ENCODE results near the gene RHOBTB1. TPM values are rescaled to one million over a fixed set of nuclear protein-coding genes. Genes with fewer than 3 reads are reported as not detected.
"Not testable (repeated sequence)": the region's sequence is repeated elsewhere in the genome, so short reads cannot be mapped to it uniquely, and the experiment has no call there.

The RHOBTB1 gene
- total RNA-seq, 1 donor from 2014 or later = 0.24 TPM

DNA sequence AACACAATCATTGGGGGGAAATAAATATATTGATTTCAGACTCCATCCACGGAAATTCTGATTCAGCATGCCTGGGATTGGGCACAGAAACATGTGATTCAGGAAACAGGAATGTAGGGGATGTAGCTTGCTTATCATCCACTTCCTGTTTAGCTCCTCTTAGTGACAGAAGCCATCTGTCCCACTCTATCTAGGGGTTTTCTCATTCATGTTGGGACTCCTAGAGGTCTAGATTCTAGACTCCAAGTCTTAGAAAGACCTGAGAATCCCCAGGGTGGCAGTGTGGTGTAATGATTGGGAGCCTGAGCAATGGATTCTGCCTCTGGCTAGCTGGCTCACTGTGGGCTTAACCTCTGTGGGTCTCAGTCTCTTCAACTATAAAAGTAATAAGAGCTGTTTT, 97.8 kb downstream of the RHOBTB1 start:
- CTCF ChIA-PET = no interaction called here
- Mint-ChIP-seq H3K4me1 (no peaks in the 10 kb centered on the region), H3K27ac (no peak overlapping the region), H3K4me3 (no peak overlapping the region), H3K27me3 (no peaks in the 10 kb centered on the region), H3K9me3 (no peaks in the 10 kb centered on the region), H3K36me3 (ENCODE audit: low read depth) (no peaks in the 10 kb centered on the region)
- DNase-seq (no peak), ATAC-seq (ENCODE audit: low read depth) (no peak)
- POLR2A ChIA-PET = no interaction called here
- TF ChIP-seq, protein P1, sequence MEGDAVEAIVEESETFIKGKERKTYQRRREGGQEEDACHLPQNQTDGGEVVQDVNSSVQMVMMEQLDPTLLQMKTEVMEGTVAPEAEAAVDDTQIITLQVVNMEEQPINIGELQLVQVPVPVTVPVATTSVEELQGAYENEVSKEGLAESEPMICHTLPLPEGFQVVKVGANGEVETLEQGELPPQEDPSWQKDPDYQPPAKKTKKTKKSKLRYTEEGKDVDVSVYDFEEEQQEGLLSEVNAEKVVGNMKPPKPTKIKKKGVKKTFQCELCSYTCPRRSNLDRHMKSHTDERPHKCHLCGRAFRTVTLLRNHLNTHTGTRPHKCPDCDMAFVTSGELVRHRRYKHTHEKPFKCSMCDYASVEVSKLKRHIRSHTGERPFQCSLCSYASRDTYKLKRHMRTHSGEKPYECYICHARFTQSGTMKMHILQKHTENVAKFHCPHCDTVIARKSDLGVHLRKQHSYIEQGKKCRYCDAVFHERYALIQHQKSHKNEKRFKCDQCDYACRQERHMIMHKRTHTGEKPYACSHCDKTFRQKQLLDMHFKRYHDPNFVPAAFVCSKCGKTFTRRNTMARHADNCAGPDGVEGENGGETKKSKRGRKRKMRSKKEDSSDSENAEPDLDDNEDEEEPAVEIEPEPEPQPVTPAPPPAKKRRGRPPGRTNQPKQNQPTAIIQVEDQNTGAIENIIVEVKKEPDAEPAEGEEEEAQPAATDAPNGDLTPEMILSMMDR (IDR thresholded peaks at IDR 0.05) = no peak
- intact Hi-C loops (cut with micrococcal nuclease) = no loop called here

DNA sequence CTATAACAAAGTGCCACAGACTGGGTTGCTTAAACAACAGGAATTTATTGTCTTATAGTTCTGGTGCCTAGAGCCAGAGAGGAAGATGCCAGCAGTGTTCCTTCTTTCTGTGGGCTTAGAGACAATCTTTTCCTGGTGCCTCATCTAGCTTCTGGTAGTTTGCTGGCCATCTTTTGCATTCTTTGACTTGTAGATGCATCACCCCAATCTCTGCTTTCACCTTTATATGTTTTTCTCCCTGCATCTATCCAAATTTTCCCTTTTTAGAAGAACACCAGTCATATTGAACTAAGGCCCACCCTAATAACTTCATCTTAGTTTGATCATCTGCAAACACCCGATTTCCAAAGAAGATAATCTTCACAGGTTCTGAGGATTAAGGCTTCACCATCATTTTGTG, 98.9 kb downstream of the RHOBTB1 start:
- no peaks in the 10 kb centered on the region for H3K9me3 Mint-ChIP-seq
- no peak overlapping the region for H3K4me3 Mint-ChIP-seq
- POLR2A ChIA-PET = no interaction called here
- intact Hi-C loops (cut with micrococcal nuclease) = no loop called here
- DNase-seq (no peak), ATAC-seq (ENCODE audit: low read depth) (no peak)
- H3K4me1 Mint-ChIP-seq = no peaks in the 10 kb centered on the region
- CTCF ChIA-PET = no interaction called here
- H3K27ac Mint-ChIP-seq = no peak overlapping the region
- no peaks in the 10 kb centered on the region for H3K36me3 Mint-ChIP-seq (ENCODE audit: low read depth)
- TF ChIP-seq, protein P1 (IDR thresholded peaks at IDR 0.05) = no peak
- H3K27me3 Mint-ChIP-seq = no peaks in the 10 kb centered on the region

DNA sequence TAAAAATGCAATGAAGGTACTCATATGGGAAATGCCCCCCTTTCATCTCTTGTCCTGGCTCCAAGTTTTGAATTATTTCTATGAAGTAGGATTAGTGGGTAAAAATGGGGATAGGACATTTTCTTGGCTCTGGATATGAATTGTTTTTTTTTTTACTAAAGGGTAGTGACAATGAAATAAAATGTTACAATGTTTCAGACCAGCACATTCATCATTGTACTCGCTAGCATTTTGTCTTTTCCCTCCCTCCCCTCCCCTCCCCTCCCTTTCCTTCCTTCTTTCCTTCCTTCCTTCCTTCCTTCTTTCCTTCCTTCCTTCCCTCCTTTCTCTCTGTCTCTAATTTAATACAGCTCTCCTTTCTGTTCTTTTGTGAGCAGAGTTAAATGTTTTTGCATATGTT, 101.3 kb downstream of the RHOBTB1 start:
- Mint-ChIP-seq H3K27ac (no peak overlapping the region), H3K36me3 (ENCODE audit: low read depth) (no peaks in the 10 kb centered on the region), H3K4me3 (no peak overlapping the region), H3K9me3 (no peaks in the 10 kb centered on the region), H3K27me3 (no peaks in the 10 kb centered on the region), H3K4me1 (no peaks in the 10 kb centered on the region)
- TF ChIP-seq, protein P1 (IDR thresholded peaks at IDR 0.05) = no peak
- ATAC-seq (ENCODE audit: low read depth) (no peak), DNase-seq (no peak)
- intact Hi-C loops (cut with micrococcal nuclease) = no loop called here
- ChIA-PET POLR2A (no interaction called here), CTCF (no interaction called here)

DNA sequence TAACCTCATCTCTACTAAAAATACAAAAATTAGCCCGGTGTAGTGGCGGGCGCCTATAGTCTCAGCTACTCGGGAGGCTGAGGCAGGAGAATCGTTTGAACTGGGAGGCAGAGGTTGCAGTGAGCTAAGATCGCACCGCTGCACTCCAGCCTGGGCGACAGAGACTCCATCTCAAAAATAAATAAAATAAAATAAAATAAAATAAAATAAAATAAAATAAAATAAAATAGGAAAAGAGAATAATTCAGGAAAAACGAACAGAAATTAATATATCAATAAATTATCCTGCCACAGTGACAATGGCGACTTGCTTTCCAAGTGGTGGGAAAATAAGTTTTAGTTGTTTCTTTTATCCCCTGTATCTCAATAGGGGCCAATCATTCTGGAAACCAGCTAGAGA, 102.8 kb downstream of the RHOBTB1 start:
- H3K4me3 Mint-ChIP-seq; intact Hi-C loops (cut with micrococcal nuclease); H3K36me3 Mint-ChIP-seq (ENCODE audit: low read depth); H3K9me3 Mint-ChIP-seq; DNase-seq; H3K4me1 Mint-ChIP-seq; H3K27ac Mint-ChIP-seq; H3K27me3 Mint-ChIP-seq; POLR2A ChIA-PET; ATAC-seq (ENCODE audit: low read depth); CTCF ChIA-PET: not testable (repeated sequence)

DNA sequence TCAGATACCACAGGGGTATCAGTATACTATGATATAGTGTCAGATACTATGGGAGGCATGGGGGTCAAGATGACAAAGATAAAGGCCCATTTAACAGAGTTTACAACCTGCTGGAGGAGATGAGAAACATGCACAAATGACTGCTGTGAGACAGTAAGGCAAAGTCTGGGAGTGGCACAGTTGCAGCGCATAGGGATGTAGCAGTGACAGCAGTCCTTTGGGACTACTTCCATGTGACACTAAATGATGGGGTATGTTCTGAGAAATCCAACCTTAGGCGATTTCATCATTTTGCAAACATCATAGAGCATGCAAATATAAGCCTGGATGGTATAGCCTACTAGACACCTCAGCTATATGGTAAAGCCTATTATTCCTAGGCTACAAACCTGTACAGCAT, 108.9 kb downstream of the RHOBTB1 start:
- TF ChIP-seq, protein P1 (IDR thresholded peaks at IDR 0.05) = no peak
- CTCF ChIA-PET = no interaction called here
- H3K27me3 Mint-ChIP-seq = no peaks in the 10 kb centered on the region
- intact Hi-C loops (cut with micrococcal nuclease) = no loop called here
- no peaks in the 10 kb centered on the region for H3K4me1 Mint-ChIP-seq
- no peak for DNase-seq
- no peak overlapping the region for H3K27ac Mint-ChIP-seq
- POLR2A ChIA-PET = no interaction called here
- H3K4me3 Mint-ChIP-seq = no peak overlapping the region
- no peak for ATAC-seq (ENCODE audit: low read depth)
- H3K36me3 Mint-ChIP-seq (ENCODE audit: low read depth) = no peaks in the 10 kb centered on the region
- H3K9me3 Mint-ChIP-seq = no peaks in the 10 kb centered on the region

DNA sequence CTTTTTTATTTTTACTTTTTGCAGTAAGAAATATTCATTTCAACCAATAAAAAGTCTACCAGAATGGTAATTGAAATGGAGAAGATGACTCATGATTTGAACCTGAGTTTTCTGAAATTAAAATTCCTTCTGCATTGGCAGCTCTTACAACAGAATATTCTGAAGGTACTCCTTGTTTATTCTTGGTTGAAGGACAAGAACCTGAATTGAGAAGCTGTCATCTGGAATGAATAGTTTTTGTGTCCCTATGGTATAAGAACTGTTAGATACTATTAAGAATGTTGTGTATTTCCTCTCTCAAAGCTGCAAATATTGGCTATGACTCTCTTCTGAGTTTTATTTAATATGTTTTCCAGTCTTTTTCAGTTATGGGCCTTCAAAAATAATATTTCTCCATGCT, 109.6 kb downstream of the RHOBTB1 start:
- TF ChIP-seq, protein P1 (IDR thresholded peaks at IDR 0.05) = no peak
- intact Hi-C loops (cut with micrococcal nuclease) = no loop called here
- no peak overlapping the region for H3K27ac Mint-ChIP-seq
- no peak overlapping the region for H3K4me3 Mint-ChIP-seq
- H3K4me1 Mint-ChIP-seq = no peaks in the 10 kb centered on the region
- CTCF ChIA-PET = no interaction called here
- H3K9me3 Mint-ChIP-seq = no peaks in the 10 kb centered on the region
- no peak for ATAC-seq (ENCODE audit: low read depth)
- H3K27me3 Mint-ChIP-seq = no peaks in the 10 kb centered on the region
- DNase-seq = no peak
- POLR2A ChIA-PET = no interaction called here
- no peaks in the 10 kb centered on the region for H3K36me3 Mint-ChIP-seq (ENCODE audit: low read depth)

DNA sequence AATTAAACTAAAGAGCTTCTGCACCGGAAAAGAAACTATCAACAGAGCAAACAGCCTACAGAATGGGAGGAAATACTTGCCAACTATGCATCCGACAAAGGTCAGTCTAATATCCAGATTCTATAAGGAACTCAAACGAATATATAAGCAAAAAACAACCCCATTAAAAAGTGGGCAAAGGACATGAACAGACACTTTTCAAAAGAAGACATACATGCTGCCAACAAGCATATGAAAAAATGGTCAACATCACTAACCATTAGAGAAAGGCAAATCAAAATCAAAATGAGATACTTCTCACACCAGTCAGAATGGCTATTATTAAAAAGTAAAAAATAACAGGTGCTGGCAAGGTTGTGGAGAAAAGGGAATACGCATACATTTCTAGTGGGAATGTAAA, 111.8 kb downstream of the RHOBTB1 start:
- ATAC-seq (ENCODE audit: low read depth); DNase-seq; CTCF ChIA-PET; H3K36me3 Mint-ChIP-seq (ENCODE audit: low read depth); H3K4me1 Mint-ChIP-seq; intact Hi-C loops (cut with micrococcal nuclease); H3K27ac Mint-ChIP-seq; H3K27me3 Mint-ChIP-seq; H3K9me3 Mint-ChIP-seq; POLR2A ChIA-PET; H3K4me3 Mint-ChIP-seq: not testable (repeated sequence)

Measured in activated B cell treated with CpG ODN at 0.5 μM for 24 hours (primary cell).